Brain microvascular endothelial cell (primary cell): ENCODE measurements around the gene MEPE.

Source experiments
- DNase-seq: peaks from one replicate; pipeline ENCODE4 v3.0.0-alpha.2; 2020
- H3K27ac ChIP-seq: fragments of 250-450 bp; sonication (Bioruptor Pico); 2 replicates; pipeline ENCODE4 v1.5.1; 2020; ENCODE audit warnings: mild to moderate bottlenecking, moderate library complexity
- H3K27me3 ChIP-seq: fragments of 250-450 bp; sonication (Bioruptor Pico); replicated peaks from 2 replicates; pipeline ENCODE4 v1.5.1; 2020; ENCODE audit warnings: mild to moderate bottlenecking
- H3K36me3 ChIP-seq: fragments of 250-450 bp; sonication (Bioruptor Pico); replicated peaks from 2 replicates; pipeline ENCODE4 v1.5.1; 2020; ENCODE audit warnings: mild to moderate bottlenecking
- H3K4me3 ChIP-seq: 2 replicates; pipeline ENCODE4 v1.5.1; 2011; ENCODE audit warnings: low read depth, mild to moderate bottlenecking, control low read depth, low read length, moderate library complexity
- CTCF ChIP-seq: IDR thresholded peaks from 2 replicates; pipeline ENCODE4 v1.5.1; 2011; ENCODE audit warnings: low read depth, mild to moderate bottlenecking, moderate library complexity, low read length, control low read depth, inconsistent platforms; ENCODE audit errors: missing control alignments
- in situ Hi-C: cut with HindIII; loops from 2 replicates; pipeline ENCODE4 v1.10.0; 2017; ENCODE audit warnings: low sequenced_read_pairs, low pct_ligation_motif_present

The MEPE gene

GRCh38 chr4:87844452-87844851 is 11.7 kb downstream of the MEPE start:
- no peaks in the 10 kb centered on the region for H3K36me3 ChIP-seq
- no peak for TF ChIP-seq CTCF
- DNase-seq = no peak
- in situ Hi-C loops = loop anchor here (10.0 to 25.0 kb wide), 2 partner anchors 160 to 307 kb away; partner anchors contain the start of gene SPARCL1
- H3K27ac ChIP-seq = no peak overlapping the region
- no peak overlapping the region for H3K4me3 ChIP-seq
- H3K27me3 ChIP-seq = no peaks in the 10 kb centered on the region

- Histone ChIP-seq H3K4me3 (no peak overlapping the region), H3K36me3 (no peaks in the 10 kb centered on the region), H3K27me3 (no peaks in the 10 kb centered on the region), H3K27ac (no peak overlapping the region)
- DNase-seq = no peak
- no peak for TF ChIP-seq CTCF
- in situ Hi-C loops = loop anchor here (10.0 to 25.0 kb wide), 2 partner anchors 161 to 309 kb away; partner anchors contain the start of gene SPARCL1
Observed at GRCh38 chr4:87846226-87846625, 13.5 kb downstream of the MEPE start.

- TF ChIP-seq CTCF = peak; percentile 77
- peak; percentile 71 for DNase-seq
- H3K36me3 ChIP-seq = no peaks in the 10 kb centered on the region
- no peak overlapping the region for H3K27ac ChIP-seq
- in situ Hi-C loops = loop anchor here (10.0 to 25.0 kb wide), 2 partner anchors 164 to 311 kb away; partner anchors contain the start of gene SPARCL1
- no peaks in the 10 kb centered on the region for H3K27me3 ChIP-seq
- no peak overlapping the region for H3K4me3 ChIP-seq
Observed at GRCh38 chr4:87848622-87849351, 16.0 kb downstream of the MEPE start.

- Histone ChIP-seq H3K4me3 (no peak overlapping the region), H3K27ac (no peak overlapping the region), H3K36me3 (no peaks in the 10 kb centered on the region), H3K27me3 (no peaks in the 10 kb centered on the region)
- TF ChIP-seq CTCF = no peak
- peak; percentile 15 for DNase-seq
- in situ Hi-C loops = loop anchor here (10.0 to 25.0 kb wide), 3 partner anchors 125 to 312 kb away; partner anchors contain the start of genes SPARCL1 and SPP1
Observed at GRCh38 chr4:87849612-87850011, 16.8 kb downstream of the MEPE start.

- TF ChIP-seq CTCF = no peak
- Histone ChIP-seq H3K4me3 (no peak overlapping the region), H3K36me3 (no peaks in the 10 kb centered on the region), H3K27ac (no peak overlapping the region), H3K27me3 (no peaks in the 10 kb centered on the region)
- no peak for DNase-seq
- in situ Hi-C loops = loop anchor here (10.0 kb wide), 1 partner anchor 123 kb away; the partner anchor contains the start of gene SPP1
Observed at GRCh38 chr4:87851332-87851731, 18.6 kb downstream of the MEPE start.
